HEK293 (cell line): ENCODE measurements around the gene GAPDHS.

Source experiments
- CTCF ChIA-PET: fragments of 350-600 bp; formaldehyde crosslinking; extraction: SDS; loops from one replicate; lab custom pipeline; 2021; ENCODE audit warnings: antibody characterized with exemption; lab: Yijun Ruan, JAX
- POLR2A ChIA-PET: fragments of 300-600 bp; formaldehyde crosslinking; extraction: SDS; loops from one replicate; lab custom pipeline; 2020; ENCODE audit warnings: antibody characterized with exemption, inconsistent platforms; lab: Yijun Ruan, JAX
- H3K27ac ChIP-seq: fragments of 200-500 bp; sonication (Bioruptor generic); 2 replicates; pipeline ENCODE4 v1.5.1; 2014; ENCODE audit warnings: low read depth, low read length, control low read depth, inconsistent platforms; ENCODE audit errors: extremely low read depth
- H3K36me3 ChIP-seq, 2 experiments: fragments of 200-500 bp in 1 of 2; sonication (Bioruptor generic) in 1 of 2; 1 replicate in 1 of 2; 2 replicates in 1 of 2; pipeline ENCODE4 v1.5.1; 2014 to 2017; ENCODE audit warnings: inconsistent platforms in 2 of 2, low read length in 2 of 2; ENCODE audit not compliant: control insufficient read depth in 2 of 2, insufficient read depth in 1 of 2
- H3K4me1 ChIP-seq: fragments of 200-500 bp; sonication (Bioruptor generic); 2 replicates; pipeline ENCODE4 v1.5.1; 2014; ENCODE audit warnings: mild to moderate bottlenecking, low read length, inconsistent platforms; ENCODE audit not compliant: control insufficient read depth, insufficient read depth
- H3K4me3 ChIP-seq: 2 replicates; pipeline ENCODE4 v1.5.1; 2011; ENCODE audit warnings: low read depth, mild to moderate bottlenecking, control low read depth, low read length, moderate library complexity
- H3K9me3 ChIP-seq: fragments of 200-500 bp; sonication (Bioruptor generic); 2 replicates; pipeline ENCODE4 v1.5.1; 2014; ENCODE audit warnings: low read depth, low read length, inconsistent platforms; ENCODE audit not compliant: control insufficient read depth, insufficient read depth
- ATF2 ChIP-seq: fragments of 450-650 bp; formaldehyde crosslinking; IDR thresholded peaks from 2 replicates; pipeline ENCODE4 v1.5.1; 2016; ENCODE audit warnings: missing biosample characterization, missing genetic modification characterization, low read depth
- BCL11A ChIP-seq: fragments of 450-650 bp; formaldehyde crosslinking; IDR thresholded peaks from 2 replicates; pipeline ENCODE4 v1.5.1; 2016; ENCODE audit warnings: low read depth, missing biosample characterization, missing genetic modification characterization
- BCL6B ChIP-seq: fragments of 450-650 bp; formaldehyde crosslinking; IDR thresholded peaks from 2 replicates; pipeline ENCODE4 v1.5.1; 2017; ENCODE audit warnings: missing biosample characterization, missing genetic modification characterization
- GFI1B ChIP-seq: fragments of 450-650 bp; formaldehyde crosslinking; IDR thresholded peaks from 2 replicates; pipeline ENCODE4 v1.5.1; 2016; ENCODE audit warnings: missing biosample characterization, missing genetic modification characterization
- HOXD13 ChIP-seq: sonication (generic); formaldehyde crosslinking; IDR thresholded peaks from 2 replicates; pipeline ENCODE4 v1.8.0; 2022; ENCODE audit warnings: missing genetic modification reagents, borderline replicate concordance
- IKZF3 ChIP-seq: fragments of 450-650 bp; IDR thresholded peaks from 2 replicates; pipeline ENCODE4 v1.5.0; 2018; ENCODE audit warnings: missing biosample characterization, mild to moderate bottlenecking, missing genetic modification characterization, moderate library complexity
- PRDM6 ChIP-seq: fragments of 450-650 bp; formaldehyde crosslinking; IDR thresholded peaks from 2 replicates; pipeline ENCODE4 v1.5.1; 2017; ENCODE audit warnings: missing biosample characterization, missing genetic modification characterization
- ZBTB10 ChIP-seq: fragments of 450-650 bp; formaldehyde crosslinking; IDR thresholded peaks from 2 replicates; pipeline ENCODE4 v1.5.1; 2016; ENCODE audit warnings: missing biosample characterization, missing genetic modification characterization
- ZBTB20 ChIP-seq: fragments of 450-650 bp; formaldehyde crosslinking; IDR thresholded peaks from 2 replicates; pipeline ENCODE4 v1.5.1; 2016; ENCODE audit warnings: missing biosample characterization, missing genetic modification characterization
- ZBTB6 ChIP-seq: fragments of 450-650 bp; formaldehyde crosslinking; IDR thresholded peaks from 2 replicates; pipeline ENCODE4 v1.5.1; 2017; ENCODE audit warnings: missing biosample characterization, missing genetic modification characterization
- ZEB2 ChIP-seq: fragments of 450-650 bp; formaldehyde crosslinking; IDR thresholded peaks from 2 replicates; pipeline ENCODE4 v1.5.1; 2016; ENCODE audit warnings: missing biosample characterization, missing genetic modification characterization
- ZFP37 ChIP-seq: fragments of 450-650 bp; formaldehyde crosslinking; IDR thresholded peaks from 2 replicates; pipeline ENCODE4 v1.5.1; 2016; ENCODE audit warnings: missing biosample characterization, missing genetic modification characterization
- ZNF146 ChIP-seq: fragments of 450-650 bp; formaldehyde crosslinking; IDR thresholded peaks from 2 replicates; pipeline ENCODE4 v1.5.1; 2016; ENCODE audit warnings: missing biosample characterization, missing genetic modification characterization
- ZNF175 ChIP-seq: fragments of 450-650 bp; formaldehyde crosslinking; IDR thresholded peaks from 2 replicates; pipeline ENCODE4 v1.5.1; 2016; ENCODE audit warnings: missing biosample characterization, missing genetic modification characterization
- ZNF354C ChIP-seq: fragments of 450-650 bp; formaldehyde crosslinking; IDR thresholded peaks from 2 replicates; pipeline ENCODE4 v1.5.1; 2016; ENCODE audit warnings: missing biosample characterization, missing genetic modification characterization, low read depth, borderline replicate concordance
- ZNF366 ChIP-seq: fragments of 450-650 bp; formaldehyde crosslinking; conservative IDR thresholded peaks from 2 replicates; pipeline ENCODE4 v1.5.1; 2016; ENCODE audit warnings: missing biosample characterization, missing genetic modification characterization
- ZNF394 ChIP-seq: fragments of 450-650 bp; formaldehyde crosslinking; IDR thresholded peaks from 2 replicates; pipeline ENCODE4 v1.5.1; 2016; ENCODE audit warnings: missing biosample characterization, missing genetic modification characterization, mild to moderate bottlenecking, moderate library complexity, borderline replicate concordance
- ZNF501 ChIP-seq: fragments of 450-650 bp; formaldehyde crosslinking; IDR thresholded peaks from 2 replicates; pipeline ENCODE4 v1.5.1; 2016; ENCODE audit warnings: missing biosample characterization, missing genetic modification characterization
- ZNF580 ChIP-seq: fragments of 450-650 bp; formaldehyde crosslinking; IDR thresholded peaks from 2 replicates; pipeline ENCODE4 v1.5.1; 2016; ENCODE audit warnings: missing biosample characterization, missing genetic modification characterization
- ZNF776 ChIP-seq: fragments of 450-650 bp; formaldehyde crosslinking; IDR thresholded peaks from 2 replicates; pipeline ENCODE4 v1.5.0; 2017; ENCODE audit warnings: missing biosample characterization, missing genetic modification characterization, borderline replicate concordance
- ZNF830 ChIP-seq: fragments of 450-650 bp; IDR thresholded peaks from 2 replicates; pipeline ENCODE4 v1.5.0; 2018; ENCODE audit warnings: missing biosample characterization, missing genetic modification characterization, low read depth, mild to moderate bottlenecking, moderate library complexity
- ZSCAN4 ChIP-seq: fragments of 450-650 bp; formaldehyde crosslinking; IDR thresholded peaks from 2 replicates; pipeline ENCODE4 v1.5.1; 2017; ENCODE audit warnings: missing biosample characterization, missing genetic modification characterization

GAPDHS gene

GRCh38 chr19:35571406-35571965 is 38.2 kb downstream of the GAPDHS start (continued):
- peak; percentile 94 for TF ChIP-seq ATF2 (tag by site-specific recombination)
- TF ChIP-seq ZNF776 (tag by site-specific recombination): no peak
- no peak for TF ChIP-seq ZBTB10 (tag by site-specific recombination)
- no peak for TF ChIP-seq ZNF501
- no peak for TF ChIP-seq ZNF366 (tag by site-specific recombination)
- no peak for TF ChIP-seq PRDM6 (tag by site-specific recombination)
- 0 out of 2 replicates have a peak, but pooled peaks have one; percentile 41 for TF ChIP-seq ZFP37 (tag by site-specific recombination)
- no peak for TF ChIP-seq ZNF394 (tag by site-specific recombination)
- no peak for TF ChIP-seq ZSCAN4 (tag by site-specific recombination)

- H3K4me1 ChIP-seq: no peaks in the 10 kb centered on the region
- no peaks in the 10 kb centered on the region; a peak in 1 of 3 replicates for H3K36me3 ChIP-seq
- CTCF ChIA-PET: interaction anchor here (0.7 to 2.8 kb wide), 3 partner anchors 14 to 30 kb away, joined by 3 to 14 read pairs (median 4); no protein-coding TSS in a partner anchor
- no peak overlapping the region for H3K27ac ChIP-seq
- POLR2A ChIA-PET: no interaction called here
- TF ChIP-seq HOXD13 (no peak), ZNF146 (tag by site-specific recombination) (peak; percentile 95), ZNF580 (peak; percentile 45; the same call in 1 of the 2 replicates)
- TF ChIP-seq, all 188 proteins: peak for 2
- Histone ChIP-seq H3K4me3 (no peak overlapping the region), H3K9me3 (peaks cover 17% of the 10 kb centered on the region)
Observed at GRCh38 chr19:35577918-35578317, 44.7 kb downstream of the GAPDHS start.

- Histone ChIP-seq H3K4me1 (no peaks in the 10 kb centered on the region), H3K36me3 (no peaks in the 10 kb centered on the region; a peak in 1 of 3 replicates), H3K9me3 (peaks cover 17% of the 10 kb centered on the region), H3K4me3 (no peak overlapping the region), H3K27ac (no peak overlapping the region)
- CTCF ChIA-PET: interaction anchor here (0.7 to 2.8 kb wide), 5 partner anchors 13 to 68 kb away, joined by 3 to 14 read pairs (median 4); no protein-coding TSS in a partner anchor
- POLR2A ChIA-PET: no interaction called here
- TF ChIP-seq GFI1B (tag by site-specific recombination) (no peak), ZEB2 (tag by site-specific recombination) (no peak), ZNF830 (tag by site-specific recombination) (no peak), ZNF580 (no peak), BCL11A (tag by site-specific recombination) (no peak), ZNF175 (no peak), BCL6B (tag by site-specific recombination) (no peak), IKZF3 (tag by site-specific recombination) (no peak), ZBTB6 (tag by site-specific recombination) (no peak), ZBTB20 (tag by site-specific recombination) (no peak), ZNF354C (no peak)
Observed at GRCh38 chr19:35578707-35579106, 45.5 kb downstream of the GAPDHS start.
